Pancreas (tissue), 10 donors: ENCODE measurements around the gene PRPSAP1. TPM values are rescaled to one million over a fixed set of nuclear protein-coding genes. Genes with fewer than 3 reads are reported as not detected.

Source experiments
- ATAC-seq, 4 donors: fragments of 200-7000 bp; cut with Tn5 transposase; one replicate each; pipeline versions ENCODE4 v1.8.0 to v1.9.1; 2020; ENCODE audit warnings: mild to moderate bottlenecking in 4 of 4, moderate library complexity in 4 of 4
- DNase-seq, 6 donors: peaks; one replicate each; pipeline ENCODE4 v3.0.0-alpha.2; 2020
- FAIRE-seq: peaks from 2 replicates; lab custom pipeline; 2012; peaks lifted over from hg19 to GRCh38; lab: Jason Lieb, UNC
- H3K27ac ChIP-seq, 4 donors: fragments of 200-600 bp; sonication (generic); 1 replicate in 3 of 4; 2 replicates in 1 of 4; pipeline versions ENCODE4 v1.5.0 to v1.8.0; 2020
- H3K27me3 ChIP-seq, 4 donors: fragments of 200-600 bp; one replicate each; pipeline ENCODE4 v1.8.0; 2021
- H3K36me3 ChIP-seq, 3 donors: fragments of 200-600 bp; sonication (generic) in 1 of 3; one replicate each; pipeline versions ENCODE4 v1.5.0 to v1.8.0; 2020 to 2021
- H3K4me1 ChIP-seq, 3 donors: fragments of 200-600 bp; one replicate each; pipeline ENCODE4 v1.8.0; 2021
- H3K4me3 ChIP-seq, 4 donors: fragments of 200-600 bp; sonication (generic) in 2 of 4; one replicate each; pipeline versions ENCODE4 v1.5.0 to v1.8.0; 2020 to 2021
- H3K9me3 ChIP-seq, 4 donors: fragments of 200-600 bp; one replicate each; pipeline ENCODE4 v1.8.0; 2021
- WGBS, 2 donors: extraction: QIAGEN DNeasy Blood & Tissue Kit; methylation state at CpG; one replicate each; pipeline ENCODE4 v1.1.7; 2013; 5-methylcytosine and 5-hydroxymethylcytosine counted together
- intact Hi-C, 3 donors: fragments of 100-400 bp; cut with DNase I; formaldehyde crosslinking; loops; one replicate each; pipeline versions ENCODE4 v1.11.1 to v1.14.2; 2022
- polyA plus RNA-seq, 2 donors: library from polyadenylated mRNA; stranded (reverse); fragments of 200-250 nt; gene quantifications; one replicate each; pipeline ENCODE4 v1.2.3, GENCODE V29; 2013
- total RNA-seq, 6 donors: library from RNA; stranded (reverse); fragmentation: NEBNext Ultra II Directional in 4 of 6; extraction: Animal tissue kit (Norgen Biotek cat#: 25700) in 4 of 6; gene quantifications; one replicate each; pipeline versions ENCODE4 v1.2.1 to v1.2.4, GENCODE V29; 2021 to 2023
- TF ChIP-seq, protein P1 (sequence below), 4 donors: fragments of 200-600 bp; sonication (generic) in 3 of 4; IDR thresholded peaks; one replicate each; pipeline versions ENCODE4 v1.5.0 to v1.8.0; 2021; ENCODE audit warnings: antibody characterized with exemption in 4 of 4
- donor health status: healthy with polysubstance abuse.
- donor health status: DM: no; HTN: no; CAD: no; lungs with moderate emphysema.
- donor health status: DM: no; HTN: no; CAD: no.
- donor health status: control.
- donor health status: control.
- donor health status: Bipolar disorder and iron deficiency.
- donor health status: DM: yes; HTN: yes; CAD: no.
- donor health status: DM: no; HTN: no; CAD: no.
- donor health status: DM: no; HTN: no; CAD: no.
- donor health status: DM: yes; HTN: yes; CAD: no.

Gene PRPSAP1
- total and polyA plus RNA-seq, 8 donors = 18.5 to 43.3 (median 25.7) TPM

DNA sequence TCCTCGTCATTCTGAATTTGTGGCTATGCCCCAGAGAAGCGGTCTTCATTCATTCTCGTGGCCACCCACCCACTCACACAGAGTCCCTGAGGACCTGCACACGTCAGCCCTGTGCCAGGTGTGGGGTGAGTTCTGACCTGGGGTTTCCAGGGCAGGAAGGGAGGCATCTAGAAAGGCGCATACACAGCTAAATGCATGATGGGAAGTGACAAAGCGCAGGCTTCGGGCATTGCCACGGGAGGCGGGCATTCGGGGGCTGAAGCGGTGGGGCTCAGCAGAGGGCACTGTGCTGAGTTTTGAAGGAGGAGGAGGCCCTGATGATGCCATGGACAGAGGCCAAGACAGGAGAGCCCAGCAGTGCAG is 77.7 kb downstream of the PRPSAP1 start:
- intact Hi-C loops = loop anchor here in 1 of 3 donors (5.0 kb wide), 1 partner anchor 154 kb away; no protein-coding TSS in a partner anchor
- H3K9me3 ChIP-seq = no peaks in the 10 kb centered on the region
- no peak overlapping the region for H3K4me3 ChIP-seq
- no peaks in the 10 kb centered on the region for H3K36me3 ChIP-seq
- peak in 1 of 6 donors; percentile 33 for DNase-seq
- no peak overlapping the region for H3K27ac ChIP-seq
- H3K27me3 ChIP-seq = no peaks in the 10 kb centered on the region
- ATAC-seq = no peak
- TF ChIP-seq, protein P1, sequence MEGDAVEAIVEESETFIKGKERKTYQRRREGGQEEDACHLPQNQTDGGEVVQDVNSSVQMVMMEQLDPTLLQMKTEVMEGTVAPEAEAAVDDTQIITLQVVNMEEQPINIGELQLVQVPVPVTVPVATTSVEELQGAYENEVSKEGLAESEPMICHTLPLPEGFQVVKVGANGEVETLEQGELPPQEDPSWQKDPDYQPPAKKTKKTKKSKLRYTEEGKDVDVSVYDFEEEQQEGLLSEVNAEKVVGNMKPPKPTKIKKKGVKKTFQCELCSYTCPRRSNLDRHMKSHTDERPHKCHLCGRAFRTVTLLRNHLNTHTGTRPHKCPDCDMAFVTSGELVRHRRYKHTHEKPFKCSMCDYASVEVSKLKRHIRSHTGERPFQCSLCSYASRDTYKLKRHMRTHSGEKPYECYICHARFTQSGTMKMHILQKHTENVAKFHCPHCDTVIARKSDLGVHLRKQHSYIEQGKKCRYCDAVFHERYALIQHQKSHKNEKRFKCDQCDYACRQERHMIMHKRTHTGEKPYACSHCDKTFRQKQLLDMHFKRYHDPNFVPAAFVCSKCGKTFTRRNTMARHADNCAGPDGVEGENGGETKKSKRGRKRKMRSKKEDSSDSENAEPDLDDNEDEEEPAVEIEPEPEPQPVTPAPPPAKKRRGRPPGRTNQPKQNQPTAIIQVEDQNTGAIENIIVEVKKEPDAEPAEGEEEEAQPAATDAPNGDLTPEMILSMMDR (IDR thresholded peaks at IDR 0.05) = no peak
- no peak for FAIRE-seq
- WGBS, 2 donors = 87 to 88% methylated on average over 11 of the region's 11 CpGs
- peaks cover 7 to 18% (median 13%) of the 10 kb centered on the region in 3 donors for H3K4me1 ChIP-seq

DNA sequence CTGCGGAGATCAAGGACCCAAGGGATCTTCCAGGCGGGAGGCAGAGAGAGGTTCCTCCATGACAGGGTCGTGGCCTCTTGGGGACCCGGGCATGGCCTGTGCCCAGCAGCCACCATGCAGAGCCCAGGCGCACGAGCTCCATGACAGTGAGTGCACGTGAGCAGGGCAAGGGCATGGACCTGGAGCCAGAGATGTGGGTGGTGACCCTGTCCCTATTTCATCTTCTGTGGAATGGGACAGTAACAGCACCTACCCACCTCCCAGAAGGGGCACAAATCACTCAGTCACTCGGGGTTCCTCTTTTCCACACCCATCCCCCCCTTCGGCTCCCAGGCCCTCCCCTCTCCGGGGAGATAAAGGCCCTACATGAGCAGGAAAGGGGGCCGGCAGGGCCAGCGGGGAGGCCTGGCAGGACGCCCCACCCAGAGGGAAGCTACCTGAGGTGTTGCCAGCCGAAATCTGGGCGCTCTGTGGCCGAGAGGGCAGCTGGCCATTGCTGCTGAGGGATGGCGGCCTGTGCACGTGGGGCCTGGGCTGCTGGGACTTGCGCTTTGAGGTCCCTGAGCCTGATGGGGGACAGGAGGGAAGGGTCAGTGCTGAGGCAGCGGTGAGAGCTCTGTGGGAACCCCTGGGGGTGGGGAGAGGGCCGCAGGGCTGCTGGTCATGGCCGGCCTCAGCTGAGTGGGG is 78.2 kb downstream of the PRPSAP1 start:
- H3K4me3 ChIP-seq = no peak overlapping the region
- no peaks in the 10 kb centered on the region for H3K9me3 ChIP-seq
- 87 to 89% methylated on average over 22 of the region's 22 CpGs for WGBS, 2 donors
- H3K36me3 ChIP-seq = peaks cover 0 to 4% (median 0%) of the 10 kb centered on the region in 3 donors
- FAIRE-seq (no peak), DNase-seq (peak in 3 of 6 donors; percentile 21 to 59 (median 41)), ATAC-seq (no peak)
- TF ChIP-seq, protein P1 (IDR thresholded peaks at IDR 0.05) = no peak
- no peak overlapping the region for H3K27ac ChIP-seq
- intact Hi-C loops = loop anchor here in 1 of 3 donors (5.0 kb wide), 1 partner anchor 153 kb away; no protein-coding TSS in a partner anchor
- H3K27me3 ChIP-seq = no peaks in the 10 kb centered on the region
- H3K4me1 ChIP-seq = peaks cover 12 to 24% (median 13%) of the 10 kb centered on the region in 3 donors

DNA sequence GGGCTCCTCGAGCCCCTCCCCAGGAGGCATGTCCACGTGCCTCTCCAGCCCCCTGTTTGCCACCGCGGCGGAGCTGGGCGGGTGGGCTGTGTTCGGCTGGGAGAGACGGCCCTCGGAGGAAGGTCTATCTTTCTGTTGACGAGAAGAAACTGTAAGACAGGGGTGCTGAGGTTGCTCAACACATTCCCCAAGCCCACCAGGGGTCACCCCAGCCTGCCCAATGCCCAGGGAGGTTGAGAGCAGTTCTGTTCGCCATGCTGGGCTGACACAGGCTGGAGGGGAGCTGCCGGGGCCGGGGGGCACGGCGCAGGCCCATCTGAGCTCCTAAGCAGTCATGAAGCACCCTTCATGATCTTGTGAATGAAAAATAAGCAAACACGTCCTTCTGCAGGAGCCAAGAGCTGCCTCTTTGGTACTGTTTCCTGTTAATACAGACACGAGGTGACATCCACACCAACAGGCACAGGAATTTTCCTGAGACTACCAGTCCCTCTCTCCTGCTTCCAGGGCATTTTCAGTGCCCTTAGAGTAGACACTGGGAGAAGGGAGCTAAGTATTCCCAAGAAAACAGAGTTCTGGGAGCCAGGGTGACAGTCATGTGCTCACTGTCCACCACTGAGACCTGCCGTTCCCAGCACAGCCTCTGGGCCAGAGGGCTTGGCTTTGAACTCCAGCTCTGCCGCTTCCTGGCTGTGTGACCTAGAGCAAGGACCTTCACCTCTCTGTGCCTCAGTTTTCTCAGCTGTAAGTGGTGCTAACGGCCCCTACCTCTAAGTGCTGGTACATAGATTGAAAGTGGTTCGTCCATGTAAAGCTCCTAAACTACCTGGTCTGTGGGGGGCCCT is 79.4 kb downstream of the PRPSAP1 start:
- Histone ChIP-seq H3K9me3 (no peaks in the 10 kb centered on the region), H3K27ac (no peak overlapping the region), H3K4me1 (peaks cover 12 to 32% (median 13%) of the 10 kb centered on the region in 3 donors), H3K4me3 (no peak overlapping the region), H3K27me3 (no peaks in the 10 kb centered on the region), H3K36me3 (peaks cover 0 to 8% (median 0%) of the 10 kb centered on the region in 3 donors)
- 64 to 73% methylated on average over 21 of the region's 21 CpGs for WGBS, 2 donors
- FAIRE-seq = no peak
- TF ChIP-seq, protein P1 (IDR thresholded peaks at IDR 0.05) = no peak
- no peak for ATAC-seq
- intact Hi-C loops = no loop called here
- DNase-seq = peak in 3 of 6 donors; percentile 19 to 62 (median 61)

DNA sequence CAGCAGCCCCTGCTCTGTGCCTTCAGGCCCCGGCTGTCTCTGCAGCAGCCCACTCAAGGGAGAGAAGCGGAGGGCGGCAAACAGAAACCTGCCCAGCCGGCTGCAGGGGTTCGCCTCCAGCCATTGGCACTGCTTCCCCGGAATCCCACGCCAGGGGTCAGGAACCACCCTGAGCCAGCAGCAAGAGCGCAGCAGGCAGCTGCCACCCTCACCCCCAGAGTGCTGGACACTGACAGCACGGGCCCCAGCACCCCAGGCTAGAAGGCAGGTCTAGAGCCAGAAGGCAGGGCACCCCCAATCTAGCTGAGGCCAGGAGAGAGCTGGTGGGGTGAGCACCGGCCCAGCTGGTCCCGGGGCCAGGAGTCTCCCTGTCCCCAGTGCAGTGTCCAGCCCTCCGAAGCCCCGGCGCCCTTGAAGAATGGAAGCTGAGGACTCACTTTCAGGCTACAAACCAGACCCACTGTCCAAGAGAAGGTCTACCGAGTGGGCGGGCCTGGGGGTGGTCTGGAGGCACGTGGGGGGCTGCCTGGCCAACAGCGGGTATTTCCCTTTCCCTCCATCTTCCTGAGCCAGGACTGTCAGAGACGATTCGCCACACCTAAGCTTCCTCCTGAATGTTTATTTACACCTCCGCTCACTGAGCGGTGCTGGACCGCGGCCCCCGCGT is 80.1 kb downstream of the PRPSAP1 start:
- H3K27ac ChIP-seq = no peak overlapping the region
- intact Hi-C loops = no loop called here
- no peak overlapping the region for H3K4me3 ChIP-seq
- 78% methylated on average over 25 to 26 of the region's 26 CpGs for WGBS, 2 donors
- H3K36me3 ChIP-seq = peaks cover 0 to 8% (median 0%) of the 10 kb centered on the region in 3 donors
- H3K9me3 ChIP-seq = no peaks in the 10 kb centered on the region
- TF ChIP-seq, protein P1 (IDR thresholded peaks at IDR 0.05) = no peak
- peak in 4 of 6 donors; percentile 26 to 76 (median 56) for DNase-seq
- peaks cover 12 to 36% (median 13%) of the 10 kb centered on the region in 3 donors for H3K4me1 ChIP-seq
- no peak for FAIRE-seq
- no peak for ATAC-seq
- no peaks in the 10 kb centered on the region for H3K27me3 ChIP-seq
